GM18951 (cell line): ENCODE data around the gene PTPRN2.
"Not testable (repeated sequence)": the region's sequence is repeated elsewhere in the genome, so short reads cannot be mapped to it uniquely, and the experiment has no call there.

ENCODE experiments used
- POLR2A ChIP-seq: IDR thresholded peaks from 4 replicates; pipeline ENCODE4 v1.6.1; 2011; ENCODE audit warnings: mild to moderate bottlenecking; ENCODE audit not compliant: insufficient read length, insufficient read depth; ENCODE audit errors: extremely low read depth
- in situ Hi-C: fragments of 300-500 bp; cut with MboI; formaldehyde crosslinking; loops from one replicate; pipeline ENCODE4 v1.12.0; 2022; ENCODE audit warnings: low sequenced_read_pairs, mixed read lengths, inconsistent platforms; ENCODE audit not compliant: unreplicated experiment

The PTPRN2 gene

DNA sequence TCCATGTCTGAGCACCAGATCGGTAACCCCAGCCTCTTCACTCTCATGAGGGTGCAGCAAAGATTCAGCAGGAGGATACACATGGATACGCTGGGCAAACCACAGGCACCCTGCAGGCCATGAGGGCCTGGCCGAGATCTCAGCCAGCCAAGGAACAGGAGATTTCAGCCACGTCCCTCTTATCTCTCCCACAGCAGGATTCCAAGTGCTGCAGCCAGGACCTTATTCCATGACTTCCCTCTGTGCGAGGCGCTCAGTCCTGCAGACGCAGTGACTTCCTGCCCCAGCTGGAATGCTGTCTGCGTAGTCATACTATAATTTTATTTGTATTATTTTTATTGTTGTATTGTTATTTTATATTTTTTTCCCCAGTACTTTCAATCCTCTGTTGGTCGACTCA, 66.8 kb downstream of the PTPRN2 start:
- in situ Hi-C loops, result no loop called here
- no peak for TF ChIP-seq POLR2A

DNA sequence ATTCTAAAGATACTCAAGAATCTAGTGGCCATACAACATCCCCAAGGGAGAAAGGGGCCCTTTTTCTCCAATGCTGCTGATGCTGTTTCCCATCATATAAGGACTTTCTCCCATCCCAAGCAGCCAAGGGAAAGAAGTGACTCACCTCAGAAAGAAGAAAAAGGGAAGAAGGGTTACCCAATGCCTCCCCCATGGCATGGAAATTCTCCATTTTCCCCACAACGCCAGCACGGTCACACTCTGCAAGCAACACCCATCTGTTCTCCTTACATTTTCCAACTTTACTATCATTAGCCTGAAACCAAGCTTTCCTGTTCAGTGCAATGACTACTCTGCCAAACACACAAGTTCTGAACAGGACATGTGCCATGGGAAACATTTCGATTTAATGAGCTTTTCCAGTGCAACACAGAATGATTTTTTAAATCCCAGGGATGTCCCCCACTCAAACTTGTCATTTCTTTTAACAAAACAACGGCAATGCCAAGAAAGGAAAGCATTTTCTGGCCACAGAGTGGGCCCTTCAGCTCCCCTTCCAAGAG, 67.9 kb downstream of the PTPRN2 start:
- TF ChIP-seq POLR2A, result no peak
- in situ Hi-C loops, result no loop called here

DNA sequence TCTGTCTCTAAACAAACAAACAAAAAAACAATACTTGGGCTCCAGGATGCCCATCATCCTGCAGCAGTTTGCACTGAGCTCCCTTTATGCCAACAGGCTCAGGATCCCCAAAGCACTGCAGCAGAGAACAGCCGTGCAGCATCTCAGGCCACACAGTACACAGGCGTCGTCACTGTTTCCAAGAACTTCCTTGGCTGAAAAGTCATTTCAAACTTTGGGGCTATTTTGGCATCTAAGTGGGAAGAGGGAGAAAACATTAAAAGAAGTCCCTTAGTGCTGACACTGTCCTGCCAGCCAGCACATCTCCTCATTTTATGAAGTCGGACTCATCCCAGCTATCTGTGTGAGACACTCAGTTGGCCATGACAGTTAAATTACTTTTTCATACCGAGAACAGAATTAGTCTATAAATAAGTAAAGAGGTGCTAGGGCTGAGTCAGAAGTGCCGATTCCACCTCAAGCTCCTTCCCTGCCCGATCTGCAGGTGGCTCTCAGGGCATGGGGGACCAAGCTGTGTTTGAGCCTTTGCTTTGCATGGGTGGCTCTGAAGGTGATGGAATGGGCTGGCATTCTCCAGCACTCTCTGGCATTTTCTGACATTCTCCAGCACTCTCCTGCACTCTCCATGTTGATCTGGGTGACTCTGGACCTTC, 68.5 kb downstream of the PTPRN2 start:
- TF ChIP-seq POLR2A, result no peak
- in situ Hi-C loops, result no loop called here

DNA sequence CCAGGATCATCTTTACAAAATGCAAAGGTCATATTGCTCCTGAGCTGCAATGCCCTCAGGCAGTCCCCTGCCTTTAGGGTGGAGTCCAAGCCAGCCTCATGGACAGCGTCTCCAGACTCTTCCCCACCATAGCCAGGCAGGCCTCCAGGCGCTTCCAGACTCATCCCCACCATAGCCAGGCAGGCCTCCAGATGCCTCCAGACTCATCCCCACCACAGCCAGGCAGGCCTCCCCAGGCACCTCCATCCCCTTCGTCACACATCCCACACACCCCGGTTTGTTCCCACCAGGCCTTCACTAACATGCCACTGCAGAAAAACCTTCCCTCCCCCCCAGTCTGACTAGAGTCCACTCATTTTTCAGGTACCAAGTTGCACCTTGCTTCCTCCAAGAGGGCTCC, 70.1 kb downstream of the PTPRN2 start:
- no peak for TF ChIP-seq POLR2A
- in situ Hi-C loops, result no loop called here

DNA sequence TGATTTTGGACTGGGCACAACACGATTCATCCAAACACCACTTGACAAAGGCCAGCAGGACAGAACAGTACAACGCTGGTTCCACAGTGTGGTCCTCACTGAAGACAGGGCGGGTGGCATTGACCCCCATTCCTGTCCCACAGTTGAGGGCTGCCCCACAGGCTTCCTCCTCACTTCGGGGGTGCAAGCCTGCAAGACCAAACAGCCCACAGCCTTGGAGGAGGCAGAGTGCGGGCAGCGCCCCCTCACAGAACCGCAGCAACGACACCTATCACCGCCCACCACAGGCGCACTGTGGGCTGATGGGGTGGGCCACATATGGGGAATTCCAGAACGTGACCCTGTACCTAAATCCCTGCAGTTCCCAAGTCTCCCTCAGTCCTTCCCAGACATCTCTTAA, 70.6 kb downstream of the PTPRN2 start:
- no peak for TF ChIP-seq POLR2A
- in situ Hi-C loops, result no loop called here

DNA sequence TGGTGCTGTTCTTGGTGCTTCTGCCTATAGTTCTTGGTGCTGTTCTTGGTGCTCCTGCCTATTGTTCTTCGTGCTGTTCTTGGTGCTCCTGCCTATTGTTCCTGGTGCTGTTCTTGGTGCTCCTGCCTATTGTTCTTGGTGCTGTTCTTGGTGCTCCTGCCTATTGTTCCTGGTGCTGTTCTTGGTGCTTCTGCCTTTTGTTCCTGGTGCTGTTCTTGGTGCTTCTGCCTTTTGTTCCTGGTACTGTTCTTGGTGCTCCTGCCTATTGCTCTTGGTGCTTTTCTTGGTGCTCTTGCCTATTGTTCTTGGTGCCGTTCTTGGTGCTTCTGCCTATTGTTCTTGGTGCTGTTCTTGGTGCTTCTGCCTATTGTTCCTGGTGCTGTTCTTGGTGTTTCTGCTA, 71.1 kb downstream of the PTPRN2 start:
- TF ChIP-seq POLR2A, result no peak
- in situ Hi-C loops, result no loop called here

DNA sequence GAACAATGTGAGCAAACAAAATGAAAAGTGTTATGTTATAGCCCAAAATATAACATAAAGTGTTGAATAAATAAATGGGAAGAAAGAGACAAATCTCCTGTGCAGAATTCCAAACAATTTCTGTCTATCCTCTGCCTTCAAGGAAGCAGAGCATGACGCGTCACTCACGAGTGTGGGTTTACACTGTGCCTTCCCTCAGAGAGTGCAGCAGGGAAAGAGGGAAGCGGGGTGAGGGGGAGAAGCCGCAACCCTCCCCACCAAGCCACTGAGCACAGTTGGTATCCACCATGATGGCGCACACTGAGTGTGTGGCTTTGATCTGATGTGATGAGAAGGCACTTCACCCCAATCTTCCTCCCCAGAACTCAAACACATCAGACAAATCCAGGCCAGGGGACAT, 74.8 kb downstream of the PTPRN2 start:
- no peak for TF ChIP-seq POLR2A
- in situ Hi-C loops, result no loop called here

DNA sequence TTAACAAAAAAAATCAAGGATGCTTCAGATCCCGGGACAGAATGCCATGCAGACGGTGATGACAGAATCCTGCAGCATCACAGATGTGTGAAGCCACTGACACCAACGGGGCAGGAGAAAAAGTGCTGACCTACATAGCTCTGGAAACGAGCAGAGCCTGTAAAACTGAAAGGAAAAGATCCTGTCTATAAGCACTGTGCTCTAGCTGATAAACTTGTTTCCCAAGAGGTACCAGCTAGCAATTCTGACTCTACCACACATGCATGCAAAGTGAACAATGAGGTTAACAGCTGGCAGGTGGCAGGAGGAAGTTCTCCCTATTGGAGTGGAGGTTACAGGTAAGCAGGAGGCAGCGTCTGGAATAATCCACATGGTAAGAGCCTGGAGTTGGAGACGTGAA, 75.6 kb downstream of the PTPRN2 start:
- in situ Hi-C loops, result no loop called here
- TF ChIP-seq POLR2A, result no peak

DNA sequence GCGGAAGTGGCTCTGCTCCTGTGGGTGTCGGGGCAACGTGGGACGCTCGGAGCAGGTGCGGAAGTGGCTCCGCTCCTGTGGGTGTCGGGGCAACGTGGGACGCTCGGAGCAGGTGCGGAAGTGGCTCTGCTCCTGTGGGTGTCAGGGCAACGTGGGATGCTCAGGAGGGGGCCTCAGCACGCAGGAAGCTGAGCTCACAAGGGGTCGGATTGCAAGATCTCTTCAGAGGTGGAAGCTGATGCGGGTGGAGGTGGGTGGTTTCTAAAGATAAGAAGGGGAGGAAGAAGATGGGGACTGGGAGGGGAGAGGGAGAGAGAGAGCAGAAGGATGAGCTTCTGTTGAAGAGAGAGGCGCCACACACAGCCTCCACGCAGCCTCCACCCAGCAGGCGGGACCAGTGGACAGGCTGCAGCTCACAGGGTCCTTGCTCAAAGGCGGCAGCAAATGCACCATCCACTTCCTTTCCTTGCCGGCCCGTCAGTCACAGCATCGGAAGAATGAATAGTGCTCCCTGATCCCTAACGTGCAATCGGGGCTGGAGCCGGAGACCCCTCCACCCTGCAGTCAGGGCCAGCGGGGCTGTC, 78.7 kb downstream of the PTPRN2 start:
- TF ChIP-seq POLR2A, result no peak
- in situ Hi-C loops, result no loop called here

DNA sequence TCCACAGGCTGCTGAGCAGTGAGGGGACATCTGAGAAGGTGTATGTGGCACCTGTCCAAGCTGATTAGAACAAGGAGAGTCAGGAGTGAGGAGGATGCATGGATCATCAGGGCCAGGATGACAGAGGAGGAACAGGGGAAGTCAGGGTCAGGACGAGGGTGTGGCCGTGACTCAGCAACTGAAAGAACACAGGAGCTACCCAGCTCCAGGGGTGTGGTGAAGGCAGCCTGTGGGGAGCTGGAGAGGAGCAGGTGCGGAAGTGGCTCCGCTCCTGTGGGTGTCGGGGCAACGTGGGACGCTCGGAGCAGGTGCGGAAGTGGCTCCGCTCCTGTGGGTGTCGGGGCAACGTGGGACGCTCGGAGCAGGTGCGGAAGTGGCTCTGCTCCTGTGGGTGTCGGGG, 79.3 kb downstream of the PTPRN2 start:
- in situ Hi-C loops, result not testable (repeated sequence)

DNA sequence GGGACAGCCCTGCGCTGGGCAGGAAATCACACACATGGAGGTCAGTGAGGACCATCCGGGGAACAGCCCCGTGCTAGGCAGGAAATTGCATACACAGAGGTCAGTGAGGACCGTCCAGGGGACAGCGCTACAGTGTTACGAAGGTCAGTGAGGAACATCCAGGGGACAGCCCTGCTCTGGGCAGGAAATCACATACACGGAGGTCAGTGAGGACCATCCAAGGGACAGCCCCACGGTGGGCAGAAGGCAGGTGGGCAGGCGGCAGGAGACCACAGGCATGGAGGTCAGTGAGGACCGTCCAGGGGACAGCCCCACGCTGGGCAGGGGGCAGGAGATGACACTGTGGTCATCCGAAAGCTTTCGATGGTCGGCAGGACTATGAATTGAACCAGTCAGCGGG, 79.7 kb downstream of the PTPRN2 start:
- in situ Hi-C loops, result no loop called here

DNA sequence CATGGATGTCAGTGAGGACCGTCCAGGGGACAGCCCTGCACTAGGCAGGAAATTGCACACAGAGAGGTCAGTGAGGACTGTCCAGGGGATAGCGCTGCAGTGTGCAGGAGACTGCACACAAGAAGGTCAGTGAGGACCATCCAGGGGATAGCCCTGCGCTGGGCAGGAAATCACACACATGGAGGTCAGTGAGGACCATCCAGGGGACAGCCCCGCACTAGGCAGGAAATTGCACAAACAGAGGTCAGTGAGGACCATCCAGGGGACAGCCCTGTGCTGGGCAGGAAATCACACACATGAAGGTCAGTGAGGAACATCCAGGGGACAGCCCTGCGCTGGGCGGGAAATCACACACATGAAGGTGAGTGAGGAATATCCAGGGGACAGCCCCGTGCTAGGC, 80.4 kb downstream of the PTPRN2 start:
- in situ Hi-C loops, result not testable (repeated sequence)

More for the DNA sequence above, 79.7 kb downstream of the PTPRN2 start:
- no peak for TF ChIP-seq POLR2A

DNA sequence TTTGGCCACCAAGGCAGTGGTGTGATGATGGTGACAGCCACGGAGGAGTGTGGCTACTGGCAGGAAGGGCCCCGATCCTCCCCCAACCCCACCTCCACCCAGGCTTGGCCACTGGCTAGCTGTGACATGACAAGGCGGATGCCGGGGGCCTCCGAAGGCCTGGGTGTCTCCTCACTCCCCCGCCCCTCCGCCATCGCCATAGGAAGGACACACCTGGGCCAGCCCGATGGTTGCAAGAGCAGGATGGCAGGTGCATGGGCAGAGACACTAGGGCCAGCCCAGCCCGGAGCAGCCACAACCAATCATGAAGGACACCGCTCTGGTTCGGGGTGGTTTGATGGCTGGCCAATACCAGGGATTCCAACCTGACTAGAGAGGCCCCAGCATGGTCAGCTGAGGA, 81.0 kb downstream of the PTPRN2 start:
- in situ Hi-C loops, result no loop called here
- no peak for TF ChIP-seq POLR2A

DNA sequence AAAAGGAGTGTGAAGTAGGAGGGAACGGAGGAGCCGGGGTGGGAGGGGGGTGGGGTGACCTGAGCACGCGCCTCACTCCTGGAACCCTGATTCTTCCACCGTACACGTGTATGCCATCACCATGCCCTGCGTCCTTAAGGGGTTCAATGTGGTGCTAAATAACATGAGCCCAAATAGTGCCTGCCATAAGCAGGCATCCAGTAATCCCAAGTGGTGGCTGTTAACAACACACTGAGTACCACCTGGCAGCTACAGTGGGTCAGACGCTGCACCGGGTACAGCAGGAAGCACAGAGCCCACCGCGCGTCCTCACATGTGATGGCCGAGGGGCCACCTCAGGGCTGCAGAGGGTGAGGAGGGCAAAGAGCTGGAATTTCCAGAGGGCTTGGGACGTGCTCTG, 81.9 kb downstream of the PTPRN2 start:
- in situ Hi-C loops, result no loop called here
- TF ChIP-seq POLR2A, result no peak
